ENCODE results near the gene M1AP.

The M1AP gene

GRCh38 chr2:74593826-74594772 lies 54.0 kb downstream of the M1AP start:
- no peak for DNase-seq

GRCh38 chr2:74588664-74589063 lies 59.5 kb downstream of the M1AP start:
- DNase-seq = no peak

GRCh38 chr2:74587664-74588277 lies 60.4 kb downstream of the M1AP start:
- DNase-seq = peak; percentile 46

- DNase-seq = peak; percentile 23
These were observed 62.5 kb downstream of the M1AP start for GRCh38 chr2:74585406-74586185.

- DNase-seq = no peak
These were observed 64.0 kb downstream of the M1AP start for GRCh38 chr2:74584088-74584645.

- DNase-seq = no peak
These were observed 64.6 kb downstream of the M1AP start for GRCh38 chr2:74583504-74583903.

GRCh38 chr2:74582184-74582583 lies 65.9 kb downstream of the M1AP start:
- DNase-seq = no peak

GRCh38 chr2:74581463-74581862 lies 66.7 kb downstream of the M1AP start:
- DNase-seq = no peak

GRCh38 chr2:74578408-74578807 lies 69.7 kb downstream of the M1AP start:
- DNase-seq = no peak

GRCh38 chr2:74577448-74577847 lies 70.7 kb downstream of the M1AP start:
- DNase-seq = no peak

GRCh38 chr2:74576863-74577229 lies 71.3 kb downstream of the M1AP start:
- DNase-seq = no peak

- no peak for DNase-seq
These were observed 71.8 kb downstream of the M1AP start for GRCh38 chr2:74576211-74576862.

- no peak for DNase-seq
These were observed 72.8 kb downstream of the M1AP start for GRCh38 chr2:74575320-74575719.

GRCh38 chr2:74573747-74574562 lies 74.2 kb downstream of the M1AP start:
- DNase-seq = no peak

GRCh38 chr2:74572178-74572925 lies 75.8 kb downstream of the M1AP start:
- DNase-seq = no peak

- DNase-seq = no peak
These were observed 77.1 kb downstream of the M1AP start for GRCh38 chr2:74571058-74571457.

- DNase-seq = no peak
These were observed 78.4 kb downstream of the M1AP start for GRCh38 chr2:74569686-74570085.

- no peak for DNase-seq
These were observed 80.2 kb downstream of the M1AP start for GRCh38 chr2:74567881-74568280.

GRCh38 chr2:74566754-74567085 lies 81.4 kb downstream of the M1AP start:
- DNase-seq = no peak

GRCh38 chr2:74566076-74566753 lies 81.9 kb downstream of the M1AP start:
- no peak for DNase-seq

- DNase-seq = no peak
These were observed 83.9 kb downstream of the M1AP start for GRCh38 chr2:74564222-74564621.
